ENCODE data around the gene CHAC1.
A peak's percentile ranks its signal among the peaks of the same experiment; 100 is the strongest.

CHAC1 gene

GRCh38 chr15:40952901-40953712 is at the start of gene CHAC1:
CHAC1 (plus strand) TSS chr15:40953471; CDS start chr15:40953584, 113 bp downstream.
- Mint-ChIP-seq H3K4me1 (ENCODE audit: low read depth) (peaks cover 36% of the 10 kb centered on the region), H3K9me3 (no peaks in the 10 kb centered on the region), H3K27me3 (no peaks in the 10 kb centered on the region), H3K36me3 (ENCODE audit: low read depth) (peaks cover 23% of the 10 kb centered on the region), H3K27ac (peak within 1 kb of the TSS; percentile 97), H3K4me3 (peak within 1 kb of the TSS; percentile 87)

GRCh38 chr15:40904552-40905201 is 48.6 kb upstream of the CHAC1 start:
- H3K36me3 Mint-ChIP-seq (ENCODE audit: low read depth), result peaks cover 20% of the 10 kb centered on the region
- H3K9me3 Mint-ChIP-seq, result no peaks in the 10 kb centered on the region
- peaks cover 27% of the 10 kb centered on the region for H3K4me1 Mint-ChIP-seq (ENCODE audit: low read depth)
- no peaks in the 10 kb centered on the region for H3K27me3 Mint-ChIP-seq
- no peak overlapping the region for H3K4me3 Mint-ChIP-seq
- H3K27ac Mint-ChIP-seq, result no peak overlapping the region

- Mint-ChIP-seq H3K4me1 (ENCODE audit: low read depth) (peaks cover 30% of the 10 kb centered on the region), H3K27me3 (no peaks in the 10 kb centered on the region), H3K27ac (no peak overlapping the region), H3K9me3 (no peaks in the 10 kb centered on the region), H3K36me3 (ENCODE audit: low read depth) (peaks cover 14% of the 10 kb centered on the region), H3K4me3 (peak overlapping the region; percentile 79)
Measured at GRCh38 chr15:40906091-40906990, 46.9 kb upstream of the CHAC1 start.

GRCh38 chr15:40906991-40907802 is 46.1 kb upstream of the CHAC1 start:
- Mint-ChIP-seq H3K9me3 (no peaks in the 10 kb centered on the region), H3K4me1 (ENCODE audit: low read depth) (peaks cover 30% of the 10 kb centered on the region), H3K27me3 (no peaks in the 10 kb centered on the region), H3K27ac (peak overlapping the region; percentile 85), H3K4me3 (peak overlapping the region; percentile 79), H3K36me3 (ENCODE audit: low read depth) (peaks cover 14% of the 10 kb centered on the region)

- H3K4me1 Mint-ChIP-seq (ENCODE audit: low read depth), result peaks cover 25% of the 10 kb centered on the region
- peaks cover 9% of the 10 kb centered on the region for H3K36me3 Mint-ChIP-seq (ENCODE audit: low read depth)
- no peak overlapping the region for H3K27ac Mint-ChIP-seq
- H3K4me3 Mint-ChIP-seq, result peak overlapping the region; percentile 79
- H3K27me3 Mint-ChIP-seq, result no peaks in the 10 kb centered on the region
- no peaks in the 10 kb centered on the region for H3K9me3 Mint-ChIP-seq
Measured at GRCh38 chr15:40908095-40908494, 45.2 kb upstream of the CHAC1 start.

DNA sequence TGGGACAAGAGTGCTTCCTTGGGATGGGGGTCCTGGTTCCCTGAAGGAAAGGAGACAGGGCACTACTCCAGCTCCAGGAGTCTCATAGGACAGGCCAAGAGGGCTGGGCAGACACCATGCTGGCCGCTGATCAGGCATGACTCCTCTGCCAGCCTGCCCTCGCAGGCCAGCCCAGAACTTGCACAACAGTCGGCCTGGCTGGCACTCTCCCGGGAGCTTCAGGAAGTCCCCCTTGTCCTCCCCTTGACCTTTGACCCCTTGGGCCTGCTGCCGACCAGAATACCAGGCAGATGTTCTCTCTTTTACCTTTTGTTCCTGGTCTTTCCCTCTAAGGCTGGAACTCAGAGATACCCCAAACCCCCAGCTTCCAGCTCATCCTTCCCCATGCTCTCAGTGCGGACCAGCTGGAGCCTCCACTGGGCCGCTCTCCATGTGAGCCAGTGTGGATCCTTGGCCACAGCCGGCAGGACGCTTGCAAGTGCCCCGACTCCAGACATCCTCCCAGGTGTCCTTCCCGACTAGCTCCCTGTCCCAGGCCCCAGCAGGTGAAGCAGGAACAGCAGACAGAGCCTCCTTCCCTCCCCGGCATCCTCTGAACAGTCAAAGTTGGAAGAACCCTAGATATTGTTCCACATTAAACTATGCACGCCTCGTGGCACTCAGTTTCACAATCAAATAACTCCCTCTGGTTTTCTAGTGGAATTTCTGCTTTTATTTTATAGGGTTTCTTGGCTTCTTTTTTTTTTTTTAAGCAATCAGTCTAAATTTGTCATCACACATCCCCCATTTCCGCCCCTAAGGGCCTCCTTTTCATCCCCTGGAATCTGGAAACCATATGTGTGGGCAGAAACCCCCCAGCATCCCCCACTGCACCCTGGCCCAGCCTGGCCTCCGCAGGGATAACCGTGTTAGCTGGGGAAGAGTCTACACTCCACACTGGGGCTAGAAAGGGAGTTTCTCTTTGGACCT is 43.3 kb upstream of the CHAC1 start:
- Mint-ChIP-seq H3K4me1 (ENCODE audit: low read depth) (peaks cover 9% of the 10 kb centered on the region), H3K27me3 (no peaks in the 10 kb centered on the region), H3K9me3 (no peaks in the 10 kb centered on the region), H3K27ac (no peak overlapping the region), H3K36me3 (ENCODE audit: low read depth) (no peaks in the 10 kb centered on the region), H3K4me3 (no peak overlapping the region)

DNA sequence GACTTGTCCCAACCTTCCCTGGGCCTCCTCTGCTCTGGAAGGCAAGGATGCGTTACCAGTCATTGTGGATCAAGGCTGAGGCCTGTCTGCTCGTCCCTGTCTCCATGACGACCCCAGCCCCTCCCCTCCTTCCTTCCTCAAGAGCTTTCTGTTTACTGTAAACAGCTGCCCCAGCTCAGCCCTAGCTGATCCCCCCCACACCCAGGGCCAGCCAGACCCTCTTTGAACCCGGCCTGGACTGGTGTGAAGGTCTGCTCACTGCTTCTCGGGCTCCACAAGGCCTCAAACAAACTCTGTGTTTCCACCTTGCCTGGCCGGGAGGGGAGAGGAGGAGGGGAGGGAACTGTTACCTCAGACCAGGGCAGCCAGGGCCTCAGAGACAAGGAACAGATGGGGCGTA is 42.1 kb upstream of the CHAC1 start:
- Mint-ChIP-seq H3K9me3 (no peaks in the 10 kb centered on the region), H3K36me3 (ENCODE audit: low read depth) (no peaks in the 10 kb centered on the region), H3K4me3 (no peak overlapping the region), H3K27ac (no peak overlapping the region), H3K27me3 (no peaks in the 10 kb centered on the region), H3K4me1 (ENCODE audit: low read depth) (peaks cover 9% of the 10 kb centered on the region)

DNA sequence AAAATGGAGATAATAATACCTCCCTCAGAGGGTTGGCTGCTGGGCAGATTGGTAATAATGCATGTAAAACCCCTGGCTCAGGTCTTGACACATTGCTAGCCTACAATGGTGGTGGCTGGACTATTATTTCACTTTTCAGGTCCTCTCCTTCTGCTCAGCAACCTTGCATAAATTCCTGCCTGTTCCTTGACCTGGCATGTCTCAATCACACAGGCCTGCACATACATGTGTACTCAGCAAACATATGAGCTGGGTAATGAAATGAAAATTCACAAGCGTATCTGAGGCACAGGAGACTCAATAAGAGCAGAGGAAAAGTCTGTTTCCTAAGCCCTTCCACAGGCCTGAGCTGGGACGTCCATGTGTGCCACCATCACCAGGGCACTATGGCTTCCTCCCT is 41.6 kb upstream of the CHAC1 start:
- Mint-ChIP-seq H3K36me3 (ENCODE audit: low read depth) (no peaks in the 10 kb centered on the region), H3K4me1 (ENCODE audit: low read depth) (peaks cover 9% of the 10 kb centered on the region), H3K9me3 (no peaks in the 10 kb centered on the region), H3K27me3 (no peaks in the 10 kb centered on the region), H3K27ac (no peak overlapping the region), H3K4me3 (no peak overlapping the region)

DNA sequence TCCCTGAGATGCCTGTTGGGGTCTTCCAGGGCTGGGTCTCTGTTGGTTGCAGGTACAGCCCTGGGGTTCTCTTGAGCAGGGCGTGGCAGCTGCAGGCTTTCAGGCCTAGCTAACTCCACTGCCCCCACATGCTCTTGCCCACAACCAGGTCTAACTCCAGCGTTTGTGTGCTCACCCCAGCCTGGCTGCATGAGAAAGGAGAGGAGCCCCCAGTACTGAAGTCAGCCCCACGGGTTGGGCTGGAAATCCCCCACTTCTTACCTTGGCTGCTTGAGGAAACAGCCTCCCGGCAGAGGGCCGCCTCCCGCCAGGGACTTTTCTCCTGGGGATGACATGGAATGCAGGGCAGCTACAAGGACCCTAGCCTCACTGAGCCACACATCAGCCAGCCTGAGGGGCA is 40.8 kb upstream of the CHAC1 start:
- H3K9me3 Mint-ChIP-seq, result no peaks in the 10 kb centered on the region
- H3K27me3 Mint-ChIP-seq, result no peaks in the 10 kb centered on the region
- H3K36me3 Mint-ChIP-seq (ENCODE audit: low read depth), result no peaks in the 10 kb centered on the region
- no peak overlapping the region for H3K27ac Mint-ChIP-seq
- H3K4me1 Mint-ChIP-seq (ENCODE audit: low read depth), result peaks cover 4% of the 10 kb centered on the region
- no peak overlapping the region for H3K4me3 Mint-ChIP-seq

DNA sequence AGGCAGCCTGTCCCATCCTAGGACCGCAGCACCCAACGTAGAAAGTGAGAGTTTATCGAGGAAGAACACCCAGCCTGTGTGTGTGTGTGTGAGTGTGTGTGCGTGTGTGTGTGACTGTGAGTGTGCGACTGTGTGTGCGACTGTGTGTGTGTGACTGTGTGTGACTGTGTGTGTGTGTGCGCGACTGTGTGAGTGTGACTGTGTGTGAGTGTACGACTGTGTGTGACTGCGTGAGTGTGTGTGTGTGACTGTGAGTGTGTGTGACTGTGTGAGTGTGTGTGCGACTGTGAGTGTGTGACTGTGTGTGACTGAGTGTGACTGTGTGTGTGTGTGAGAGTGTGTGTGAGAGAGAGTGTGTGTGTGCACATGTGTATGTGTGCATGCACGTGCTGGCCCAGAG is 39.3 kb upstream of the CHAC1 start:
- no peaks in the 10 kb centered on the region for H3K9me3 Mint-ChIP-seq
- no peak overlapping the region for H3K27ac Mint-ChIP-seq
- H3K4me3 Mint-ChIP-seq, result no peak overlapping the region
- H3K4me1 Mint-ChIP-seq (ENCODE audit: low read depth), result peaks cover 3% of the 10 kb centered on the region
- no peaks in the 10 kb centered on the region for H3K27me3 Mint-ChIP-seq
- no peaks in the 10 kb centered on the region for H3K36me3 Mint-ChIP-seq (ENCODE audit: low read depth)

DNA sequence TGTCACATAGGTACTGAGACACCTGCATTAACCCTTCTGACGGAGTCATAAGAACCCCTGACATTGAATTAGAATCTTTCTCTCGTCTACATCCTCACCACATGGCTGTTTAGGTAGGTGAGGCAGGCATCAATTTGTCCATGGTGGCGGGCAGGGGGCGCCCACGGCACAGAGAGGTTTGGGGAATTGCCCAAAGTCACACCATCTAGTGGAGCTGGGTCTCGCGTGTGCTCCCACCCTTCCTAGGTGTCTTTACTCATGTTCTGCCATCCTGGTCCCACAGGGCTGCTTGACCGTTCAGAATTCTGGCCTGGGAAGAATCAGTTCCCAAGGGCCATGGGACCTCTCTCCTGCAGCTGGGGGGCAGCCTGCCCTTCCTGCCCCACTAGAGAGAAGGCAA is 38.8 kb upstream of the CHAC1 start:
- peaks cover 3% of the 10 kb centered on the region for H3K4me1 Mint-ChIP-seq (ENCODE audit: low read depth)
- no peaks in the 10 kb centered on the region for H3K27me3 Mint-ChIP-seq
- no peaks in the 10 kb centered on the region for H3K9me3 Mint-ChIP-seq
- no peaks in the 10 kb centered on the region for H3K36me3 Mint-ChIP-seq (ENCODE audit: low read depth)
- H3K27ac Mint-ChIP-seq, result no peak overlapping the region
- no peak overlapping the region for H3K4me3 Mint-ChIP-seq

DNA sequence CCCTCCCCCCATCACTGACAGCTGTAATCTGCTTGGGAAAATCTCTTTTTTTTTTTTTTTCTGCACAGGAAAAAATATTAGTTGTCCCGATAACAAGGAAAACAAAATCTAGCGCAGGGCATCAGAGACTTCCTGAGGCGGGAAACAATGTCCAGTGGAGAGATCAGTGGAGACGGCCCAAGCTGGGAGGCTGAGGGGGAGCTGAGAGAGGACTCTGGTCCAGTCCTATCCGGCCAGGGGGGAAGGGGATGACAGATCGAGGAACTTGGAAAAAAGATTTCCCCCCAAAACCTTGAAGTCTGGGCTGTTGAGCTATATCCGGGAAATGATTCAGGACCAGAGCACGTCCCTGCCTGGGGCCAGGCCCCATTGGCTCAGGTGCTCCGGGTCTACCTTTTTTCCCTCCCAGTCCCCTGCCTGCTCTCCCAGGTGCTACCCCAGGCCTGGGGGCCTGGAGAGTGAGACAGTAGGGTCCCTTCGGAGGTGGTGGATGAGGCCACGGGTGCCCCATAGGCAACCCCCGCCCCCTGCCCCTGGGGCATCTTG is 38.1 kb upstream of the CHAC1 start:
- Mint-ChIP-seq H3K4me1 (ENCODE audit: low read depth) (peaks cover 2% of the 10 kb centered on the region), H3K27me3 (no peaks in the 10 kb centered on the region), H3K4me3 (no peak overlapping the region), H3K36me3 (ENCODE audit: low read depth) (no peaks in the 10 kb centered on the region), H3K27ac (no peak overlapping the region), H3K9me3 (no peaks in the 10 kb centered on the region)

DNA sequence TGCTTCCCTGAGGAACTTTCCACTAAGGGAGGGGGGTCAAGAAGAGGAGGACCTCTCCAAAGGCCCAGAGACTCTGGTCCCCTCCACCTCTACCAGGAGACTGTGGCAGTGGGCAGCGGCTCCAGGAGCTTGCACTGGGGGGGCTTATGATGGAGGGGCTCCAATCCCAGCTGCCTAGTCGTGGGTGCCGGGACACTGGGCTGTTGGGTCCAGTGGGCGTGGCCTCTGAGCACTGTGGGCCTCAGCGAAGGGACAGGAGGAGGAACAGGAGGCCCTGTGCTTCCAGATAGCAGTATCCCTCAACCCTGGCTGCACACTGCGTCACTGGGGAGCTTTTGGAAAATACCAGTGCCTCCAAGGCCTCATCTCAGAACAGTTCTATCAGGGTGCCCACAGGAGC is 37.6 kb upstream of the CHAC1 start:
- H3K27me3 Mint-ChIP-seq, result no peaks in the 10 kb centered on the region

More for the DNA sequence above, 37.6 kb upstream of the CHAC1 start:
- H3K9me3 Mint-ChIP-seq, result no peaks in the 10 kb centered on the region
- no peaks in the 10 kb centered on the region for H3K36me3 Mint-ChIP-seq (ENCODE audit: low read depth)
- no peak overlapping the region for H3K27ac Mint-ChIP-seq
- no peak overlapping the region for H3K4me3 Mint-ChIP-seq
- no peaks in the 10 kb centered on the region for H3K4me1 Mint-ChIP-seq (ENCODE audit: low read depth)
